Lung (tissue), 12 donors: ENCODE measurements around the gene HTR3C. TPM values are rescaled to one million over a fixed set of nuclear protein-coding genes. Genes with fewer than 3 reads are reported as not detected.

ENCODE experiments used
- ATAC-seq: fragments of 200-7000 bp; cut with Tn5 transposase; one replicate; pipeline ENCODE4 v1.9.1; 2020; ENCODE audit warnings: moderate number of reproducible peaks; ENCODE audit not compliant: insufficient read depth, low FRiP score
- DNase-seq, 3 donors: peaks; one replicate each; pipeline ENCODE4 v3.0.0-alpha.2; 2013 to 2017
- H3K27ac ChIP-seq, 2 donors: one replicate each; pipeline ENCODE4 v1.5.1; 2013; ENCODE audit warnings: mild to moderate bottlenecking in 2 of 2, moderate library complexity in 2 of 2, control low read depth in 1 of 2, inconsistent platforms in 1 of 2, low read depth in 1 of 2, low read length in 1 of 2
- H3K27me3 ChIP-seq, 3 donors: one replicate each; pipeline ENCODE4 v1.5.1; 2013; ENCODE audit warnings: low read length in 2 of 3; ENCODE audit not compliant: control insufficient read depth in 3 of 3, insufficient read depth in 3 of 3
- H3K36me3 ChIP-seq, 4 donors: one replicate each; pipeline ENCODE4 v1.5.1; 2013; ENCODE audit warnings: low read length in 4 of 4, mild to moderate bottlenecking in 1 of 4, moderate library complexity in 1 of 4; ENCODE audit not compliant: control insufficient read depth in 4 of 4, insufficient read depth in 4 of 4
- H3K4me1 ChIP-seq, 5 donors: one replicate each; pipeline ENCODE4 v1.5.1; 2013; ENCODE audit warnings: low read length in 5 of 5, mild to moderate bottlenecking in 2 of 5, moderate library complexity in 1 of 5; ENCODE audit not compliant: control insufficient read depth in 5 of 5, insufficient read depth in 5 of 5
- H3K4me3 ChIP-seq: one replicate; pipeline ENCODE4 v1.5.1; 2013; ENCODE audit warnings: mild to moderate bottlenecking, control low read depth, moderate library complexity
- H3K9ac ChIP-seq, 2 donors: one replicate each; pipeline ENCODE4 v1.5.1; 2013; ENCODE audit warnings: low read length in 2 of 2, control low read depth in 1 of 2; ENCODE audit not compliant: insufficient read depth in 1 of 2
- H3K9me3 ChIP-seq, 4 donors: one replicate each; pipeline ENCODE4 v1.5.1; 2013; ENCODE audit warnings: low read length in 3 of 4, mild to moderate bottlenecking in 1 of 4, moderate library complexity in 1 of 4; ENCODE audit not compliant: control insufficient read depth in 4 of 4, insufficient read depth in 3 of 4
- CTCF ChIP-seq: IDR thresholded peaks from 2 replicates; pipeline ENCODE4 v1.5.1; 2012; ENCODE audit warnings: mild to moderate bottlenecking; ENCODE audit errors: control extremely low read depth, extremely low read depth
- WGBS, 2 donors: extraction: QIAGEN DNeasy Blood & Tissue Kit; methylation state at CpG; one replicate each; pipeline ENCODE4 v1.1.7; 2013; 5-methylcytosine and 5-hydroxymethylcytosine counted together
- polyA plus RNA-seq, 2 donors: library from polyadenylated mRNA; stranded (reverse); fragments of 200-250 nt; gene quantifications; one replicate each; pipeline ENCODE4 v1.2.1, GENCODE V29; 2013
- total RNA-seq, 2 donors: library from RNA; depleted of rRNA in 1 of 2; stranded (reverse); fragments of >200 nt in 1 of 2; gene quantifications; one replicate each; pipeline ENCODE4 v1.2.1, GENCODE V29; 2014 to 2021
- donor health status: control.
- donor health status: control.
- donor health status: Bipolar disorder and iron deficiency.
- donor health status: healthy.
- donor health status: DM: yes; HTN: yes; CAD: no.

Gene HTR3C
- total and polyA plus RNA-seq, 4 donors: 0.09 to 0.47 (median 0.46) TPM; not detected in 1

- no peak overlapping the region for H3K27ac ChIP-seq
- H3K9me3 ChIP-seq: no peaks in the 10 kb centered on the region
- H3K9ac ChIP-seq: no peak overlapping the region
- TF ChIP-seq CTCF: no peak
- no peaks in the 10 kb centered on the region for H3K36me3 ChIP-seq
- WGBS, 2 donors: 54 to 77% methylated on average over 5 of the region's 5 CpGs
- ATAC-seq (peak; percentile 77), DNase-seq (no peak)
- H3K4me3 ChIP-seq: no peak overlapping the region
- no peaks in the 10 kb centered on the region for H3K27me3 ChIP-seq
- no peaks in the 10 kb centered on the region for H3K4me1 ChIP-seq
These were observed 13.4 kb upstream of the HTR3C start for GRCh38 chr3:184039414-184039813.

DNA sequence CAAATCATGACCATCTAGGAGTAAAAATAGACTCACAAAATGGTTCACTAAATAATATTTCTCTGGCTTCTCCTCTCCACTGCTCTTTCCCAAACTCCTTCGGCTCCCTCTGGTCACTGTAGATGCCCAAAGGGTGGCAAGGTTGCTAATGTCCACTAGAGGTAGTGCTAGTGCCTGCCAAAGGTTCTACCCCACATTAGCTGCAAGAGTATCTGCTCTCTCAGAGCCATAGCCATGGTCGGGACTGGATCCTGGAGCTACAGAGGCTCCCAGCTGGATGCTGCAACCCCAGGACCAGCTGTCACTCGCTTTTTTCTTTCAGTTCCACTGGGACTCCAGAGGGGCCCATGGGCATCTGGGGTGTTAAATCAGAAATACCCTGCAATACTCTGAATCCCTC, 12.8 kb upstream of the HTR3C start:
- H3K36me3 ChIP-seq: no peaks in the 10 kb centered on the region
- no peak overlapping the region for H3K9ac ChIP-seq
- no peaks in the 10 kb centered on the region for H3K27me3 ChIP-seq
- H3K9me3 ChIP-seq: no peaks in the 10 kb centered on the region
- no peak overlapping the region for H3K27ac ChIP-seq
- no peaks in the 10 kb centered on the region for H3K4me1 ChIP-seq
- DNase-seq (no peak), ATAC-seq (no peak)
- WGBS, 2 donors: 53 to 78% methylated on average over 3 of the region's 3 CpGs
- H3K4me3 ChIP-seq: no peak overlapping the region
- no peak for TF ChIP-seq CTCF

DNA sequence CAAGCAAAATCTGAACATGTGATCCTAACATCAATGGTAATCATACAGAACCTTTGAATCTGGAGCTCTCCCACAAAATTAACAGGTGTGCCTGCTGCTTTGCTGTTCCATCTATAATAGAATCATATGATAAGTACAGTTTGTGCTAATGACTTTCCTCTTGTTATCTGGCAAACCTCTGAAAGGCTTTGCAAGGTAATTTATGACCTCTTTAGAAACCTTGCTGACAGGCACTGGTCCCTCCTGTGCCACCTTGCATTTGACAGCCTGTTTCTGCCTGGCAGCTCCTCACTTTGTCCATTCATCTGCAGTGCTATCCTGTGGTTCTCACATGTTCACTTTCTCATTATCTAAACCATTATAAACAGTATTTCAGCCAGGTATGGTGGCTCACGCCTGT, 10.2 kb upstream of the HTR3C start:
- no peaks in the 10 kb centered on the region for H3K9me3 ChIP-seq
- no peaks in the 10 kb centered on the region for H3K36me3 ChIP-seq
- DNase-seq (no peak), ATAC-seq (no peak)
- TF ChIP-seq CTCF: no peak
- WGBS, 2 donors: 91 to 97% methylated on average over 1 of the region's 1 CpG
- H3K4me1 ChIP-seq: no peaks in the 10 kb centered on the region
- no peak overlapping the region for H3K4me3 ChIP-seq
- no peak overlapping the region for H3K9ac ChIP-seq
- H3K27ac ChIP-seq: no peak overlapping the region
- no peaks in the 10 kb centered on the region for H3K27me3 ChIP-seq

DNA sequence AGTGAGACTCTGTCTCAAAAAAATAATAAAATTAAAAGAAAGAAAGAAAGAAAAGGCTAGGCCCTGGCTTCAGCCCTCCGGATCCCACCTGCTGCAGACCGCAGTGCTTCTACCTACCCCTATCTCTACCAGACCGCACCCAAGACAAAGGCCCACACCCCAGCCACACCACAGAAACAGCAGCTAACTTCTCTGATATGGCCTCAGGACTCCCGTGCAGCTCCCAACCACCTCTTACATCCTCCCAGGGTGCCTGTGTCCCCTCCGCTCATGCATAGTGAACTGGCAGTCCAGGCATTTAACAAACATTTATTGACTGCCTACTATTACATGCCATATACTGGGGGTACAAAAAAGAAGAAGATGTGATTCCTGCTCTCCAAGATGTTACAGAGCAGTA, 6.9 kb upstream of the HTR3C start:
- no peak for TF ChIP-seq CTCF
- DNase-seq: no peak
- no peaks in the 10 kb centered on the region for H3K4me1 ChIP-seq
- no peaks in the 10 kb centered on the region for H3K27me3 ChIP-seq
- no peak for ATAC-seq
- no peaks in the 10 kb centered on the region for H3K36me3 ChIP-seq
- H3K9me3 ChIP-seq: no peaks in the 10 kb centered on the region
- 94 to 96% methylated on average over 5 of the region's 5 CpGs for WGBS, 2 donors
- H3K9ac ChIP-seq: no peak overlapping the region
- no peak overlapping the region for H3K27ac ChIP-seq
- H3K4me3 ChIP-seq: no peak overlapping the region
